ENCODE data around the gene SMIM35. TPM values are rescaled to one million over a fixed set of nuclear protein-coding genes. Genes with fewer than 3 reads are reported as not detected.
A peak's percentile ranks its signal among the peaks of the same experiment; 100 is the strongest.

Gene SMIM35
- total RNA-seq, 1 donor = not detected

GRCh38 chr11:117986981-117987574, 99.7 kb downstream of the SMIM35 start:
- Histone ChIP-seq H2AFZ (ENCODE audit: low read length) (no peak overlapping the region), H3K4me1 (ENCODE audit: insufficient read depth, low read length) (no peaks in the 10 kb centered on the region), H3K36me3 (ENCODE audit: insufficient read depth, low read length) (no peaks in the 10 kb centered on the region), H3K27ac (ENCODE audit: low read depth, low read length) (no peak overlapping the region), H3K9me3 (ENCODE audit: low read depth, low read length) (no peaks in the 10 kb centered on the region), H4K20me1 (ENCODE audit: insufficient read depth, low read length) (no peaks in the 10 kb centered on the region), H3K4me3 (ENCODE audit: insufficient read depth, low read length) (no peak overlapping the region), H3K79me2 (ENCODE audit: insufficient read depth, low read length) (no peaks in the 10 kb centered on the region), H3K27me3 (ENCODE audit: insufficient read depth, low read length) (peaks cover 26% of the 10 kb centered on the region), H3K4me2 (ENCODE audit: insufficient read depth, low read length) (no peak overlapping the region)
- TF ChIP-seq CTCF (IDR thresholded peaks at IDR 0.05; ENCODE audit: extremely low read depth, low read depth, low read length) = no peak
- DNase-seq (ENCODE audit: insufficient read length, low spot score, missing footprints) = no peak

GRCh38 chr11:117985953-117986887, 100.5 kb downstream of the SMIM35 start, which contains the start of gene IL10RA:
TSS of gene IL10RA (plus strand) at chr11:117986394. CDS start at chr11:117986468, 74 bp downstream.
- Histone ChIP-seq H3K4me3 (ENCODE audit: insufficient read depth, low read length) (peak within 1 kb of the TSS; percentile 60), H3K4me2 (ENCODE audit: insufficient read depth, low read length) (peak within 1 kb of the TSS; percentile 57), H2AFZ (ENCODE audit: low read length) (peak within 1 kb of the TSS; percentile 65), H4K20me1 (ENCODE audit: insufficient read depth, low read length) (no peaks in the 10 kb centered on the region), H3K27me3 (ENCODE audit: insufficient read depth, low read length) (peaks cover 26% of the 10 kb centered on the region), H3K36me3 (ENCODE audit: insufficient read depth, low read length) (no peaks in the 10 kb centered on the region), H3K79me2 (ENCODE audit: insufficient read depth, low read length) (no peaks in the 10 kb centered on the region), H3K27ac (ENCODE audit: low read depth, low read length) (no peak within 1 kb of the TSS), H3K9me3 (ENCODE audit: low read depth, low read length) (no peaks in the 10 kb centered on the region), H3K4me1 (ENCODE audit: insufficient read depth, low read length) (no peaks in the 10 kb centered on the region)
- TF ChIP-seq CTCF (IDR thresholded peaks at IDR 0.05; ENCODE audit: extremely low read depth, low read depth, low read length) = no peak
- peak; percentile 96 for DNase-seq (ENCODE audit: insufficient read length, low spot score, missing footprints)

- H3K4me3 ChIP-seq (ENCODE audit: insufficient read depth, low read length) = no peak overlapping the region
- no peak overlapping the region for H2AFZ ChIP-seq (ENCODE audit: low read length)
- no peaks in the 10 kb centered on the region for H3K4me1 ChIP-seq (ENCODE audit: insufficient read depth, low read length)
- no peak overlapping the region for H3K4me2 ChIP-seq (ENCODE audit: insufficient read depth, low read length)
- no peaks in the 10 kb centered on the region for H3K79me2 ChIP-seq (ENCODE audit: insufficient read depth, low read length)
- no peaks in the 10 kb centered on the region for H3K36me3 ChIP-seq (ENCODE audit: insufficient read depth, low read length)
- DNase-seq (ENCODE audit: insufficient read length, low spot score, missing footprints) = no peak
- H4K20me1 ChIP-seq (ENCODE audit: insufficient read depth, low read length) = no peaks in the 10 kb centered on the region
- no peaks in the 10 kb centered on the region for H3K9me3 ChIP-seq (ENCODE audit: low read depth, low read length)
- no peak for TF ChIP-seq CTCF (IDR thresholded peaks at IDR 0.05; ENCODE audit: extremely low read depth, low read depth, low read length)
- no peak overlapping the region for H3K27ac ChIP-seq (ENCODE audit: low read depth, low read length)
- peaks cover 31% of the 10 kb centered on the region for H3K27me3 ChIP-seq (ENCODE audit: insufficient read depth, low read length)
Observed at GRCh38 chr11:117984476-117984875, 102.3 kb downstream of the SMIM35 start.

- Histone ChIP-seq H3K4me3 (ENCODE audit: insufficient read depth, low read length) (no peak overlapping the region), H3K27me3 (ENCODE audit: insufficient read depth, low read length) (peaks cover 34% of the 10 kb centered on the region), H2AFZ (ENCODE audit: low read length) (no peak overlapping the region), H3K79me2 (ENCODE audit: insufficient read depth, low read length) (no peaks in the 10 kb centered on the region), H4K20me1 (ENCODE audit: insufficient read depth, low read length) (no peaks in the 10 kb centered on the region), H3K36me3 (ENCODE audit: insufficient read depth, low read length) (no peaks in the 10 kb centered on the region), H3K27ac (ENCODE audit: low read depth, low read length) (no peak overlapping the region), H3K4me1 (ENCODE audit: insufficient read depth, low read length) (no peaks in the 10 kb centered on the region), H3K4me2 (ENCODE audit: insufficient read depth, low read length) (no peak overlapping the region), H3K9me3 (ENCODE audit: low read depth, low read length) (no peaks in the 10 kb centered on the region)
- DNase-seq (ENCODE audit: insufficient read length, low spot score, missing footprints) = no peak
- TF ChIP-seq CTCF (IDR thresholded peaks at IDR 0.05; ENCODE audit: extremely low read depth, low read depth, low read length) = no peak
Observed at GRCh38 chr11:117983163-117983475, 103.6 kb downstream of the SMIM35 start.
